HG02588 (cell line): ENCODE results near the gene CILP.

Source experiments
- ATAC-seq: cut with Tn5 transposase; IDR thresholded peaks from one replicate; pipeline ENCODE4 v1.9.1; 2021; ENCODE audit warnings: mild to moderate bottlenecking, moderate library complexity; ENCODE audit not compliant: unreplicated experiment

Gene CILP

DNA sequence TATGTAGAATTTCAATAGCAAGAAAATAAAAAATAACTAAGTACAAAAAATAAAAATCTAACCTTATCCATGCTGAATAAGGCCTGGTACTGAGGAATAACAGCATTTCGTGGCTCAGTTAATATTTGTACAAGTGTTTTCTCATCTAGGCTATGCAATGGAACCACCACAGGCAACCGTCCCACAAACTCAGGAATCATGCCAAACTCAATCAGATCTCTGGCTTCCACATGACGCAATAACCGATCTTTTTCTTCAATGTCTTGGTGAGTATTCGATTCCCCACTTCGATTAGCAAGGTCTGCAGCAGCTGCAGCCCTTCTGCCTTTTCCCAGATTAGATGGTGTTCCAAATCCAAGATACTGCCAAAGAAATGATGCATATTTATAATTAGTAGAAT is 56.6 kb downstream of the CILP start:
- no peak for ATAC-seq

DNA sequence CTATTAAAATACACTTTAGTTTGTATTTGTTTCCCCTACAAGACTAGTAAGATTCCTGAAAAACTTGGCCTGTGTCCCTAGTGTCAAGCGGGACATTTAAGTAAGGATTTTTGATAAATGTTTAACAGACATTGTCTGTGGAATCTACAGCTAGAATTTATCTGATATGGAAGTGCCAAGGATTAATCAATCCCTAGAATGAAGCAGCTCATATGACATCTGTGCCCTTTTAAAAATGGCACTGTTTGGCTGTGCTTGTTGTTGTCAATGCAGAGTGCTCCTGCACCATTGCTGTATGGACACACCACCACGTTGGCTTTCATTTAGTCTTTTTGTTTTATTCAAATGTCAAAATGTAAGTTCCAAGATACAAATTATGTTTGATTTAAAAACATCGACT is 63.4 kb downstream of the CILP start:
- no peak for ATAC-seq

DNA sequence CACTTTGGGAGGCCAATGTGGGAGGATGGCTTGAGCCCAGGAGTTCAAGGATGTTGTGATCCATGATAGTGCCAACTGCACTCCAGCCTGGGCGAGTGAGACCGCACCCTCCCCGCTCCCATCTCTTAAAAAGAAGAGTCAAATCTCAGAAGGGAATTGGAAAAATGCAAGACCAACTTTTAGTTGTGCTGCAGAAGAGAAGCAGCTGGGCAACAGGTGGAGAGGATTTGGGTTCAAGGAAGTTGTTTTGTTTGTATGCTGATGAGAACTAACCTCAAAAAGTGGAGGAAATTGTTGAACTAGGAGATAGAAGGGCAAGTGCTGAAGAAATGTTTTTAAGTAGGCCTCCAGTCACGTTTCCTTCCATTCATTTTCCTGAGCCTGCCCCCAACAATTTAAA is 64.8 kb downstream of the CILP start:
- no peak for ATAC-seq
